Fibroblast of the aortic adventitia (primary cell): ENCODE measurements around the gene TMEM185A. TPM values are rescaled to one million over a fixed set of nuclear protein-coding genes. Genes with fewer than 3 reads are reported as not detected.

Source experiments
- DNase-seq: peaks from one replicate; pipeline ENCODE4 v3.0.0-alpha.2; 2010; ENCODE audit warnings: low read depth
- H3K4me3 ChIP-seq: 2 replicates; pipeline ENCODE4 v1.5.1; 2011; ENCODE audit warnings: low read depth, mild to moderate bottlenecking, control low read depth, low read length, moderate library complexity
- CTCF ChIP-seq: IDR thresholded peaks from 2 replicates; pipeline ENCODE4 v1.5.1; 2011; ENCODE audit warnings: mild to moderate bottlenecking, low read length, control low read depth, inconsistent platforms; ENCODE audit not compliant: insufficient read depth
- total RNA-seq: library from RNA; depleted of rRNA; stranded (reverse); fragments of >200 nt; gene quantifications from 2 replicates; pipeline ENCODE4 v1.2.3, GENCODE V29; 2012; ENCODE audit warnings: low replicate concordance

Gene TMEM185A
- total RNA-seq, 1 donor, result 13.6 TPM

- TF ChIP-seq CTCF, result no peak
- DNase-seq, result no peak
- H3K4me3 ChIP-seq, result no peak overlapping the region
Observed at GRCh38 chrX:149648932-149649331, 17.3 kb upstream of the TMEM185A start.

DNA sequence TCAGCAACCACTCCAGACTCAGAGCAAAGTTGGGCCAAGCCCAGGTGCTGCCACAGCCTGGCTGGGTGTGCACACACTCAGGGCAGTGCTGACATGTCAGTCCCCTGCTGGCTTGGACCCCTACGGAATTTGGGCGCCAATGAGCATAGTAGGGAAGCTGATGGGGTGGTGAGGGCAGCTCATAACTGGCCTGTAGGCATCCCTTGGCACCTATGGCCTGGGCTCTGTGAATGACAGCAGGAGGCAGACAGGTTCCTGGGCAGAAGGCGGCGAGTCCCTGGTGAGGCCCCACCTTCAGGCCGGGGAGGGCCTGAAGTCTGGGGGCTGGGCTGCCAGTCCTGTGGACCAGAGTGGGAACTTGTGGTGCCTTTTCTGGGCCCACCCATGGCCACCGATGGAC, 15.9 kb upstream of the TMEM185A start:
- DNase-seq, result no peak
- TF ChIP-seq CTCF, result no peak
- H3K4me3 ChIP-seq, result no peak overlapping the region

DNA sequence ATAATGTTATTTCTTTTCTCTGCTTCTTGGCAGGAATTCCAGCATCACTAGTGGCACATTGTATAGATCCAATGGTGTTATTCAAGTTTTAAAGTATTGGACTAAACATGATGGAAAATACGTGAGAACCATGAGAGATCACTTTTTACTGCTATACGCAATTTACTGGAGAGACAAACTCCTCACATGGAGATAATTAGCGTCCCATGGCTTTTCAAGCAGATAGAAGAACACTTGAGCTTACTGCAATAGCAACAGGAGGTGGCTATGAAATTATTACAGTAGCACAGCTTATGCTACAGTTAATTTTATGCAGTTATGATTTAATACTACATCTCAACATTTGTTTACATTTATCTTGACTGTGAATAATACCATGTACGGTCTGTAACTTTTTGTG, 11.9 kb upstream of the TMEM185A start:
- no peak overlapping the region for H3K4me3 ChIP-seq
- no peak for TF ChIP-seq CTCF
- no peak for DNase-seq

DNA sequence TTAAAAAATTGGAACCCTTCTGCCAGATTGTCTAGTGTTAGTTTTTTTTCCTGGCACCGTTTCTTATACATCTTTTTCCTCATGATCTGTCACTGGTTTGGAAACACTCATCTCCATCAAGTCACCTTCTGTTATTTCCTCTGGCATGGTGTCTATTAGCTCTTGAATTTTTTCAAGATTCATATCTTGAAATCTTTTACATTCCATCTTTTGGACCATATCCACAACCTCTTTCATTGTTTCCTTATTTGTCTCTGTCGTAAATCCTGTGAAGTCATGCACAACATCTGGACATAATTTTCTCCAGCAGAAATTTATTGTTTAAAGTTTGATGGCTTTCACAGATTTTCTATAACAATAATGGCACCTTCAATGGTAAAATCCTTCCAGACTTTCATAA, 10.2 kb upstream of the TMEM185A start:
- H3K4me3 ChIP-seq, result no peak overlapping the region
- TF ChIP-seq CTCF, result no peak
- peak; percentile 64 for DNase-seq

GRCh38 chrX:149641432-149641831, 9.8 kb upstream of the TMEM185A start:
- no peak for DNase-seq

GRCh38 chrX:149639568-149639967, 8.0 kb upstream of the TMEM185A start:
- TF ChIP-seq CTCF, result no peak
- no peak for DNase-seq
- no peak overlapping the region for H3K4me3 ChIP-seq

More at GRCh38 chrX:149641432-149641831, 9.8 kb upstream of the TMEM185A start:
- no peak for TF ChIP-seq CTCF
- no peak overlapping the region for H3K4me3 ChIP-seq

DNA sequence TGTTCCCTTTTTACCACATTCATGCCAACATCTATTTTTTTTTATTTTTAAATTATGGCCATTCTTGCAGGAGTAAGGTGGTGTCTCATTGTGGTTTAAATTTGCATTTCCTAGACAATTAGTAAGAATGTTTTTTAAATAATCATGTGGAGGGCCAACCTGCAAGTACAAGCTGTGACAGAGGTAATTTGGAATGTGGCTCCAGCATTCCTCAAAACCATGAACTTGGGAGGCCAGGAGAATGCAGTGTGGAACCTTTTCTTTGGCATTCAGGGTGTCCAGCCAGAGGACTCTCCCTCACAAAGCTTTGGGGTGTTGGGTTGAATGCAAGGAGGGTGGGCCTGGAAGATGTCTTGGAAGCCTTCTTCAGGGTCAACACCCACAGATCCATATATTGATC, 7.3 kb upstream of the TMEM185A start:
- no peak for TF ChIP-seq CTCF
- peak; percentile 15 for DNase-seq
- no peak overlapping the region for H3K4me3 ChIP-seq
